Measurements from ENCODE around the gene GLP2R. TPM values are rescaled to one million over a fixed set of nuclear protein-coding genes. Genes with fewer than 3 reads are reported as not detected.

GLP2R gene
- total and polyA plus RNA-seq, 2 of the 8 experiments (the other 6 are each of a cell fraction or from before 2014, with no cell fraction given), result not detected

DNA sequence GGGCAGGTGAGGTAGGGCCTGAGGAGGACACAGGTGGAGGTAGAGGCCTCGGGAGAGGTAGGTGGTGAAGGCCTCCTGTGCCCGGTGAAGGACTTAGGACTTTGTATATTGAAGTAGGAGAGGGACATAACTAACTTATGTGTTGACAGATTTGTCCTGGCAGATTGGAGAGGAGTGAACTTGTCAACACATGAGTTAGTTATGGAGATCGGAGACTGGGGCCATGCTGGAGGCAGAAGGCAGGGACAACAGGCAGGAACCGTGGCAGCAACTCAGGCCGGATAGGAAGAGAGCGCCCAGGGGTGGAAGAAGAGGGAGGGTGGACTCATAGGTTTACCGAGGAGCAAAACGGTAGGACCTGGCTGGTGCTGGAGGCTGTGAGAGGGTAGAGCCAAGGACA, 18.4 kb downstream of the GLP2R start:
- Histone ChIP-seq H4K8ac (ENCODE audit: extremely low read depth, insufficient read depth, low read length) (no peak overlapping the region), H2AK5ac (ENCODE audit: low read depth, low read length) (no peak overlapping the region)
- FAIRE-seq, result no peak
- no peak for TF ChIP-seq CTBP2 (IDR thresholded peaks at IDR 0.05; ENCODE audit: borderline replicate concordance, insufficient read depth, insufficient read length, low read length)
- TF ChIP-seq CEBPB (IDR thresholded peaks at IDR 0.05; ENCODE audit: low read depth, low read length), result no peak
- TF ChIP-seq, protein P1, sequence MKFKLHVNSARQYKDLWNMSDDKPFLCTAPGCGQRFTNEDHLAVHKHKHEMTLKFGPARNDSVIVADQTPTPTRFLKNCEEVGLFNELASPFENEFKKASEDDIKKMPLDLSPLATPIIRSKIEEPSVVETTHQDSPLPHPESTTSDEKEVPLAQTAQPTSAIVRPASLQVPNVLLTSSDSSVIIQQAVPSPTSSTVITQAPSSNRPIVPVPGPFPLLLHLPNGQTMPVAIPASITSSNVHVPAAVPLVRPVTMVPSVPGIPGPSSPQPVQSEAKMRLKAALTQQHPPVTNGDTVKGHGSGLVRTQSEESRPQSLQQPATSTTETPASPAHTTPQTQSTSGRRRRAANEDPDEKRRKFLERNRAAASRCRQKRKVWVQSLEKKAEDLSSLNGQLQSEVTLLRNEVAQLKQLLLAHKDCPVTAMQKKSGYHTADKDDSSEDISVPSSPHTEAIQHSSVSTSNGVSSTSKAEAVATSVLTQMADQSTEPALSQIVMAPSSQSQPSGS (IDR thresholded peaks at IDR 0.05; ENCODE audit: low read length), result no peak
- no peak for TF ChIP-seq POLR2A (IDR thresholded peaks at IDR 0.05; ENCODE audit: control extremely low read depth in 1 of 2, low read depth in 2 of 2, low read length in 2 of 2)
- no peak for TF ChIP-seq RBBP5 (IDR thresholded peaks at IDR 0.05; ENCODE audit: borderline replicate concordance, low read depth, low read length)
- no peak for TF ChIP-seq CBX8 (IDR thresholded peaks at IDR 0.05; ENCODE audit: borderline replicate concordance, low read depth, low read length)
- no peak for TF ChIP-seq SP1 (IDR thresholded peaks at IDR 0.05; ENCODE audit: low read depth, low read length)
- no peak for TF ChIP-seq EZH2 (IDR thresholded peaks at IDR 0.05; ENCODE audit: low read depth, low read length, severe bottlenecking)
- no peak for TF ChIP-seq NANOG (IDR thresholded peaks at IDR 0.05; ENCODE audit: insufficient read depth, low read depth, low read length, poor library complexity, severe bottlenecking)
- no peak for TF ChIP-seq EP300 (IDR thresholded peaks at IDR 0.05; ENCODE audit: borderline replicate concordance in 1 of 2, low read depth in 2 of 2, low read length in 2 of 2)
- no peak for TF ChIP-seq CREB1 (IDR thresholded peaks at IDR 0.05)
- TF ChIP-seq MAX (IDR thresholded peaks at IDR 0.05), result no peak

More for the DNA sequence above, 18.4 kb downstream of the GLP2R start:
- Histone ChIP-seq H2BK12ac (ENCODE audit: low read depth, low read length) (no peak overlapping the region), H3K4me3 (ENCODE audit: extremely low read depth in 1 of 4, insufficient read depth in 2 of 4, low read depth in 3 of 4, low read length in 4 of 4) (no peak overlapping the region), H3K79me2 (ENCODE audit: control insufficient read depth in 1 of 2, insufficient read depth in 2 of 2, low read length in 2 of 2) (no peaks in the 10 kb centered on the region), H3K23me2 (ENCODE audit: low read depth, low read length) (no peaks in the 10 kb centered on the region; the same call in 1 of the 2 replicates), H4K20me1 (replicated peaks in 1 of 2; ENCODE audit: control insufficient read depth in 1 of 2, insufficient read depth in 2 of 2, low read length in 2 of 2) (no peaks in the 10 kb centered on the region), H3K9me3 (ENCODE audit: insufficient read depth in 2 of 2, low read depth in 1 of 2, low read length in 1 of 2) (no peaks in the 10 kb centered on the region), H2BK5ac (ENCODE audit: low read depth, low read length) (no peak overlapping the region), H3K23ac (ENCODE audit: insufficient read length) (no peak overlapping the region), H2BK120ac (replicated peaks; ENCODE audit: low read depth, low read length) (no peak overlapping the region), H2BK15ac (ENCODE audit: low read length) (no peak overlapping the region), H3K27ac (ENCODE audit: low read depth, low read length) (no peak overlapping the region), H3K9ac (replicated peaks in 1 of 4; ENCODE audit: extremely low read depth in 1 of 4, low read depth in 3 of 4, low read length in 3 of 4) (no peak overlapping the region), H3K4me1 (replicated peaks in 1 of 4; ENCODE audit: control insufficient read depth in 3 of 4, insufficient read depth in 4 of 4, low read length in 3 of 4) (peaks cover 0 to 4% (median 0%) of the 10 kb centered on the region in 4 experiments; a peak in 1 of 7 replicates), H3K18ac (ENCODE audit: extremely low read depth, low read length) (no peak overlapping the region; the same call in 1 of the 2 replicates), H4K91ac (replicated peaks; ENCODE audit: insufficient read length, low read length) (no peak overlapping the region), H4K5ac (ENCODE audit: insufficient read length, low read depth, low read length) (no peak overlapping the region), H3K36me3 (ENCODE audit: control insufficient read depth in 2 of 4, insufficient read depth in 4 of 4, low read length in 3 of 4) (no peaks in the 10 kb centered on the region; a peak in 1 of 8 replicates), H3K4me2 (ENCODE audit: insufficient read depth in 1 of 2, low read depth in 2 of 2, low read length in 2 of 2) (no peak overlapping the region), H3K14ac (ENCODE audit: insufficient read length) (no peak overlapping the region), H3K79me1 (ENCODE audit: low read depth, low read length) (no peaks in the 10 kb centered on the region), H3K27me3 (replicated peaks in 1 of 4; ENCODE audit: control insufficient read depth in 3 of 4, extremely low read depth in 1 of 4, insufficient read depth in 3 of 4, low read length in 3 of 4) (no peaks in the 10 kb centered on the region), H3K4ac (replicated peaks; ENCODE audit: insufficient read length, low read depth, low read length) (no peak overlapping the region), H2AFZ (ENCODE audit: low read length) (no peak overlapping the region), H3K56ac (replicated peaks; ENCODE audit: insufficient read length, low read depth, low read length) (no peak overlapping the region), H2BK20ac (ENCODE audit: low read length) (no peak overlapping the region)
- POLR2A ChIA-PET (ENCODE audit: partially characterized antibody), result no interaction called here
- CTCF ChIA-PET (ENCODE audit: partially characterized antibody), result interaction anchor here (0.6 kb wide), 1 partner anchor 116 kb away, joined by 3 read pairs; no protein-coding TSS in a partner anchor
- WGBS, 2 experiments (ENCODE audit: extremely low coverage in 1 of 2, insufficient coverage in 1 of 2, insufficient read length in 1 of 2, insufficient replicate concordance in 2 of 2, low coverage in 1 of 2, low lambda C conversion rate in 2 of 2, missing lambda C conversion rate in 1 of 2), result 92% methylated on average over 8 of the region's 8 CpGs; no CpG with 5 or more reads in 1 of the 2 experiments
- no peak for DNase-seq (ENCODE audit: low read depth in 1 of 2, low spot score in 2 of 2)

Measured in H1 (cell line).